Astrocyte (in vitro differentiated cells and primary cell): Measurements from ENCODE around the gene ALDH6A1. TPM values are rescaled to one million over a fixed set of nuclear protein-coding genes. Genes with fewer than 3 reads are reported as not detected.
A peak's percentile ranks its signal among the peaks of the same experiment; 100 is the strongest.
"Not testable (repeated sequence)": the region's sequence is repeated elsewhere in the genome, so short reads cannot be mapped to it uniquely, and the experiment has no call there.

Experiments used
- DNase-seq: peaks from one replicate; pipeline ENCODE4 v3.0.0-alpha.2; 2010; ENCODE audit warnings: low read depth
- FAIRE-seq: peaks from 2 replicates; lab custom pipeline; 2011; peaks lifted over from hg19 to GRCh38; lab: Jason Lieb, UNC
- H2AFZ ChIP-seq: 2 replicates; pipeline ENCODE4 v1.6.0; 2012; ENCODE audit warnings: low read depth, low read length, inconsistent platforms
- H3K27ac ChIP-seq: 2 replicates; pipeline ENCODE4 v1.5.1; 2011; ENCODE audit warnings: low read depth, low read length, inconsistent platforms
- H3K27me3 ChIP-seq: 2 replicates; pipeline ENCODE4 v1.6.0; 2011; ENCODE audit warnings: low read length, inconsistent platforms; ENCODE audit not compliant: insufficient read depth
- H3K36me3 ChIP-seq: 2 replicates; pipeline ENCODE4 v1.5.1; 2011; ENCODE audit warnings: low read length, inconsistent platforms; ENCODE audit not compliant: insufficient read depth
- H3K4me1 ChIP-seq: 2 replicates; pipeline ENCODE4 v1.5.1; 2011; ENCODE audit warnings: low read length, inconsistent platforms; ENCODE audit not compliant: insufficient read depth
- H3K4me2 ChIP-seq: 2 replicates; pipeline ENCODE4 v1.6.0; 2012; ENCODE audit warnings: low read length, inconsistent platforms
- H3K4me3 ChIP-seq: 2 replicates; pipeline ENCODE4 v1.5.1; 2011; ENCODE audit warnings: low read depth, mild to moderate bottlenecking, low read length, inconsistent platforms; ENCODE audit not compliant: insufficient read depth
- H3K79me2 ChIP-seq: 2 replicates; pipeline ENCODE4 v1.6.0; 2012; ENCODE audit warnings: mild to moderate bottlenecking, low read length, inconsistent platforms; ENCODE audit not compliant: insufficient read depth
- H3K9ac ChIP-seq: 2 replicates; pipeline ENCODE4 v1.6.0; 2012; ENCODE audit warnings: mild to moderate bottlenecking, low read length, inconsistent platforms
- H3K9me3 ChIP-seq: 2 replicates; pipeline ENCODE4 v1.5.1; 2012; ENCODE audit warnings: low read depth, mild to moderate bottlenecking, low read length, inconsistent platforms; ENCODE audit not compliant: insufficient read depth
- H4K20me1 ChIP-seq: 2 replicates; pipeline ENCODE4 v1.6.0; 2012; ENCODE audit warnings: low read length, inconsistent platforms; ENCODE audit not compliant: insufficient read depth
- H3K27ac Mint-ChIP-seq: one replicate; pipeline ENCODE4 v1.8.0; 2021; ENCODE audit warnings: mild to moderate bottlenecking, mixed read lengths; ENCODE audit not compliant: unreplicated experiment
- H3K27me3 Mint-ChIP-seq: one replicate; pipeline ENCODE4 v1.8.0; 2021; ENCODE audit warnings: low read depth, mixed read lengths; ENCODE audit not compliant: unreplicated experiment
- H3K36me3 Mint-ChIP-seq: one replicate; pipeline ENCODE4 v1.8.0; 2021; ENCODE audit warnings: low read depth, mixed read lengths; ENCODE audit not compliant: unreplicated experiment
- H3K4me1 Mint-ChIP-seq: one replicate; pipeline ENCODE4 v1.8.0; 2021; ENCODE audit warnings: low read depth, mixed read lengths; ENCODE audit not compliant: unreplicated experiment
- H3K4me3 Mint-ChIP-seq: one replicate; pipeline ENCODE4 v1.8.0; 2021; ENCODE audit warnings: mild to moderate bottlenecking, moderate library complexity, mixed read lengths; ENCODE audit not compliant: unreplicated experiment
- H3K9me3 Mint-ChIP-seq: one replicate; pipeline ENCODE4 v1.8.0; 2021; ENCODE audit warnings: mild to moderate bottlenecking, mixed read lengths; ENCODE audit not compliant: unreplicated experiment
- CTCF ChIP-seq: IDR thresholded peaks from 2 replicates; pipeline ENCODE4 v1.5.1; 2011; ENCODE audit warnings: low read depth, mild to moderate bottlenecking, inconsistent platforms, low read length, moderate library complexity; ENCODE audit not compliant: insufficient read depth
- EZH2 ChIP-seq: IDR thresholded peaks from 2 replicates; pipeline ENCODE4 v1.6.1; 2012; ENCODE audit warnings: mild to moderate bottlenecking, low read length, inconsistent platforms; ENCODE audit not compliant: insufficient read depth
- total RNA-seq: library from RNA; stranded (reverse); gene quantifications from 2 replicates; pipeline ENCODE4 v1.2.1, GENCODE V29; 2021

The ALDH6A1 gene
- total RNA-seq, 1 donor from 2014 or later: 12.0 TPM

DNA sequence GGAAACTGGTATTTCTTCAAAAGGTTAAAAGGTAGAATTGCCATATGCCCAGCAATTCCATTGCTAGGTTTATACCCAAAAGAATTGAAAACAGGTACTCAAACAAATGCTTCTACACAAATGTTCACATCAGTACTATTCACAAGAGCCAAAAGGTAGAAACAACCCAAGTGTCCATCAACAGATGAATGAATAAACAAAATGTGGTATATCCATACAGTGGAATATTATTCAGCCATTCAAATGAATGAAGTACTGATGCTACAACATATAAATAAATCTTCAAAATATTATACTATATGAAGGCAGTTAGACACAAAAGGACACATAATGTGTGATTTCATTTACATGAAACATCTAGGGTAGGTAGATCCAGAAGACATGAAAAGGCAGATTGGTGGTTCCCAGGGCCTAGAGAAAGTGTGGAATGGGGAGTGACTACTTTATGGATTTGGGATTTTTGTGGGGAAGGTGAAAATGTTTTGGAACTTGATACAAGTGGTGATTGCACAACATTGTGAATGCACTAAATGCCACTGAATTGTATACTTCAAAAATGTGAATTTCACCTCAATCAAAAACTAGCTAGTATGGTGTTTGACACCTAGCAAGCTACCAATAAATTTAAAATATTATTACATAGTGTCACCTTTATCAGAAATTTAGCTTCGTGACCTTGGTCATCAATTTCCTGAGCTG is 42.2 kb upstream of the ALDH6A1 start:
- no peak overlapping the region for H3K9ac ChIP-seq
- no peak for FAIRE-seq
- no peaks in the 10 kb centered on the region for H4K20me1 ChIP-seq
- Mint-ChIP-seq H3K27ac (no peak overlapping the region), H3K27me3 (no peaks in the 10 kb centered on the region), H3K4me3 (no peak overlapping the region), H3K36me3 (peaks cover 10% of the 10 kb centered on the region), H3K9me3 (peaks cover 6% of the 10 kb centered on the region), H3K4me1 (no peaks in the 10 kb centered on the region)
- no peak overlapping the region for H3K4me2 ChIP-seq
- H2AFZ ChIP-seq: no peak overlapping the region
- H3K4me1 ChIP-seq: no peaks in the 10 kb centered on the region
- DNase-seq: no peak
- no peaks in the 10 kb centered on the region for H3K27me3 ChIP-seq
- H3K4me3 ChIP-seq: no peak overlapping the region
- TF ChIP-seq CTCF (no peak), EZH2 (no peak)
- no peaks in the 10 kb centered on the region for H3K36me3 ChIP-seq
- H3K27ac ChIP-seq: no peak overlapping the region
- H3K9me3 ChIP-seq: no peaks in the 10 kb centered on the region
- H3K79me2 ChIP-seq: no peaks in the 10 kb centered on the region

GRCh38 chr14:74125487-74125886 is 41.2 kb upstream of the ALDH6A1 start:
- H3K9me3 Mint-ChIP-seq, H3K4me3 ChIP-seq, H3K4me2 ChIP-seq, H2AFZ ChIP-seq, H3K27me3 ChIP-seq, H3K27ac Mint-ChIP-seq, DNase-seq, H3K9ac ChIP-seq, H3K9me3 ChIP-seq, H3K27me3 Mint-ChIP-seq, H3K36me3 ChIP-seq, FAIRE-seq, H3K4me1 ChIP-seq, H3K4me1 Mint-ChIP-seq, H3K36me3 Mint-ChIP-seq, H3K4me3 Mint-ChIP-seq, H3K79me2 ChIP-seq, H3K27ac ChIP-seq, H4K20me1 ChIP-seq: not testable (repeated sequence)

DNA sequence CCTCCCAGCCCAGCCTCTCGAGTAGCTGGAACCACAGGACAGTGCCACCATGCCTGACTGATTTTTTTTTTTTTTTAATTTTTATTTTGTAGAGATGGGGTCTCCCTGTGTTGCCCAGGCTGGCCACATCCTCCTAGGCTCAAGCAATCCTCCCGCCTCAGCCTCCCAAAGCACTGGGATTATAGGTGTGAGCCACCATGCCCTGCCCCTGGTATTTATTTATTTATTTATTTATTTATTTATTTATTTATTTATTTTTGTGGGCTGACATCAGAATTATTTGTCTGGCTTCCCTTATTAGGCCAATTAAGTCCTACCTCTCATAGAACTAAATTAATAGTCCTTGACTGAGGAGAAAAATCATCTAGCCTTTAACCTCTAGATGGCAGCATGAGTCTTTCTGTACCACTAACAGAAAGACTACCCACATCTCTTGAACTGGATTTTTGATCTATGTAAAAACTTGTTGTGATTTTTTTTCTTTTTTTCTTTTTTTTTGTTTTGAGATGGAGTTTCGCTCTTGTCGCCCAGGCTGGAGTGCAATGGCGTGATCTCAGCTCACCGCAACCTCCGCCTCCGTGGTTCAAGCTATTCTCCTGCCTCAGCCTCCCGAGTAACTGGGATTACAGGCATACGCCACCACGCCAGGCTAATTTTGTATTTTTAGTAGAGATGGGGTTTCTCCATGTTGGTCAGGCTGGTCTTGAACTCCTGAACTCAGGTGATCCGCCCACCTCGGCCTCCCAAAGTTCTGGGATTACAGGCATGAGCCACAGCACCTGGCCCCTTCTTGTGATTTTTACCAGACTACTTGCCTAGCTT is 27.4 kb upstream of the ALDH6A1 start:
- not testable (repeated sequence) for H3K27ac ChIP-seq, H3K27me3 ChIP-seq, H3K36me3 ChIP-seq, H3K36me3 Mint-ChIP-seq, H3K4me1 ChIP-seq, H4K20me1 ChIP-seq, H3K4me1 Mint-ChIP-seq, H3K27ac Mint-ChIP-seq, H2AFZ ChIP-seq, H3K9me3 Mint-ChIP-seq, H3K27me3 Mint-ChIP-seq, H3K4me2 ChIP-seq, H3K9ac ChIP-seq, H3K4me3 ChIP-seq, H3K79me2 ChIP-seq, H3K9me3 ChIP-seq, H3K4me3 Mint-ChIP-seq
- TF ChIP-seq CTCF: peak; percentile 56
- peak; percentile 27 for DNase-seq
- FAIRE-seq: peak; percentile 78
